ENCODE measurements around the gene WDR7.
A peak's percentile ranks its signal among the peaks of the same experiment; 100 is the strongest.

WDR7 gene

GRCh38 chr18:56804395-56804794 lies 153.2 kb downstream of the WDR7 start:
- no peak for DNase-seq (ENCODE audit: low spot score)

- no peak for DNase-seq (ENCODE audit: low spot score)
Measured at GRCh38 chr18:56807901-56808300, 156.7 kb downstream of the WDR7 start.

GRCh38 chr18:56812674-56813073 lies 161.5 kb downstream of the WDR7 start:
- DNase-seq (ENCODE audit: low spot score), result no peak

- DNase-seq (ENCODE audit: low spot score), result no peak
Measured at GRCh38 chr18:56815926-56816325, 164.8 kb downstream of the WDR7 start.

GRCh38 chr18:56823986-56824565 lies 172.9 kb downstream of the WDR7 start:
- DNase-seq (ENCODE audit: low spot score), result no peak

GRCh38 chr18:56825321-56825720 lies 174.2 kb downstream of the WDR7 start:
- DNase-seq (ENCODE audit: low spot score), result no peak

- DNase-seq (ENCODE audit: low spot score), result no peak
Measured at GRCh38 chr18:56825878-56826277, 174.7 kb downstream of the WDR7 start.

GRCh38 chr18:56831988-56832387 lies 180.8 kb downstream of the WDR7 start:
- no peak for DNase-seq (ENCODE audit: low spot score)

- DNase-seq (ENCODE audit: low spot score), result no peak
Measured at GRCh38 chr18:56835331-56835730, 184.2 kb downstream of the WDR7 start.

- no peak for DNase-seq (ENCODE audit: low spot score)
Measured at GRCh38 chr18:56836173-56836572, 185.0 kb downstream of the WDR7 start.

- DNase-seq (ENCODE audit: low spot score), result no peak
Measured at GRCh38 chr18:56841836-56842235, 190.7 kb downstream of the WDR7 start.

- no peak for DNase-seq (ENCODE audit: low spot score)
Measured at GRCh38 chr18:56843241-56843640, 192.1 kb downstream of the WDR7 start.

GRCh38 chr18:56844556-56844955 lies 193.4 kb downstream of the WDR7 start:
- no peak for DNase-seq (ENCODE audit: low spot score)

GRCh38 chr18:56851774-56852173 lies 200.6 kb downstream of the WDR7 start:
- DNase-seq (ENCODE audit: low spot score), result no peak

GRCh38 chr18:56853961-56854360 lies 202.8 kb downstream of the WDR7 start:
- no peak for DNase-seq (ENCODE audit: low spot score)

GRCh38 chr18:56861244-56861643 lies 210.1 kb downstream of the WDR7 start:
- no peak for DNase-seq (ENCODE audit: low spot score)

GRCh38 chr18:56869189-56869777 lies 218.1 kb downstream of the WDR7 start:
- peak; percentile 2 for DNase-seq (ENCODE audit: low spot score)

- no peak for DNase-seq (ENCODE audit: low spot score)
Measured at GRCh38 chr18:56870982-56871381, 219.8 kb downstream of the WDR7 start.

GRCh38 chr18:56872140-56872539 lies 221.0 kb downstream of the WDR7 start:
- no peak for DNase-seq (ENCODE audit: low spot score)

- no peak for DNase-seq (ENCODE audit: low spot score)
Measured at GRCh38 chr18:56873441-56874140, 222.4 kb downstream of the WDR7 start.

- DNase-seq (ENCODE audit: low spot score), result no peak
Measured at GRCh38 chr18:56878711-56879110, 227.6 kb downstream of the WDR7 start.

GRCh38 chr18:56884511-56884910 lies 233.4 kb downstream of the WDR7 start:
- no peak for DNase-seq (ENCODE audit: low spot score)

- no peak for DNase-seq (ENCODE audit: low spot score)
Measured at GRCh38 chr18:56888978-56889377, 237.8 kb downstream of the WDR7 start.

- DNase-seq (ENCODE audit: low spot score), result no peak
Measured at GRCh38 chr18:56889621-56890020, 238.5 kb downstream of the WDR7 start.

All from hepatic stellate cell (primary cell).